A549 treated with Mapracorat at 1 μM for 4 hours (cell line): ENCODE measurements around the gene EPHB2. TPM values are rescaled to one million over a fixed set of nuclear protein-coding genes. Genes with fewer than 3 reads are reported as not detected.

Experiments
- total RNA-seq: library from RNA; stranded (reverse); fragments of 200-300 nt; extraction: Qiagen RNA extraction; gene quantifications from 5 replicates; pipeline ENCODE4 v1.2.3, GENCODE V29; 2022

The EPHB2 gene
- 32.5 to 44.1 TPM (median 39.5 TPM) in 5 replicates for total RNA-seq

GRCh38 chr1:22710701-22711049, at the start of gene EPHB2:
Gene EPHB2 (plus strand): TSS chr1:22710839. CDS start chr1:22710983, 144 bp downstream.

Other genes with a start within 250 kb of the EPHB2 start
- 0.02 to 0.08 TPM (median 0.02 TPM) in 3 of 5 replicates, not detected in the others for gene EPHA8, start 147.3 kb upstream of the EPHB2 start, total RNA-seq
- gene C1QA, start 74.2 kb upstream of the EPHB2 start, total RNA-seq: not detected in 5 replicates
- not detected in 5 replicates for gene C1QC, start 67.2 kb upstream of the EPHB2 start, total RNA-seq
- gene C1QB, start 57.6 kb upstream of the EPHB2 start, total RNA-seq: not detected in 5 replicates